Ectodermal cell (in vitro differentiated cells): ENCODE measurements around the gene IPPK.
"Not testable (repeated sequence)": the region's sequence is repeated elsewhere in the genome, so short reads cannot be mapped to it uniquely, and the experiment has no call there.

ENCODE experiments used
- H3K27ac ChIP-seq: 2 replicates; pipeline ENCODE4 v1.7.0; 2013; ENCODE audit warnings: mild to moderate bottlenecking, low read depth, low read length; ENCODE audit not compliant: insufficient read depth, poor library complexity, severe bottlenecking
- H3K27me3 ChIP-seq: 2 replicates; pipeline ENCODE4 v1.7.0; 2013; ENCODE audit warnings: mild to moderate bottlenecking, low read length; ENCODE audit not compliant: insufficient read depth, control insufficient read depth, poor library complexity, severe bottlenecking
- H3K36me3 ChIP-seq: one replicate; pipeline ENCODE4 v1.7.0; 2013; ENCODE audit warnings: low read length; ENCODE audit not compliant: control insufficient read depth, insufficient read depth
- H3K4me1 ChIP-seq: one replicate; pipeline ENCODE4 v1.7.0; 2013; ENCODE audit warnings: low read length; ENCODE audit not compliant: control insufficient read depth, insufficient read depth
- H3K4me3 ChIP-seq: 2 replicates; pipeline ENCODE4 v1.7.0; 2013; ENCODE audit warnings: low read depth, low read length, control low read depth; ENCODE audit not compliant: insufficient read depth
- H3K9me3 ChIP-seq: 2 replicates; pipeline ENCODE4 v1.7.0; 2013; ENCODE audit warnings: mild to moderate bottlenecking, low read length, moderate library complexity; ENCODE audit not compliant: control insufficient read depth
- WGBS, 2 experiments: methylation state at CpG; one replicate each; pipeline ENCODE4 v1.1.7; 2013; ENCODE audit warnings: missing lambda C conversion rate in 2 of 2; 5-methylcytosine and 5-hydroxymethylcytosine counted together

Gene IPPK

DNA sequence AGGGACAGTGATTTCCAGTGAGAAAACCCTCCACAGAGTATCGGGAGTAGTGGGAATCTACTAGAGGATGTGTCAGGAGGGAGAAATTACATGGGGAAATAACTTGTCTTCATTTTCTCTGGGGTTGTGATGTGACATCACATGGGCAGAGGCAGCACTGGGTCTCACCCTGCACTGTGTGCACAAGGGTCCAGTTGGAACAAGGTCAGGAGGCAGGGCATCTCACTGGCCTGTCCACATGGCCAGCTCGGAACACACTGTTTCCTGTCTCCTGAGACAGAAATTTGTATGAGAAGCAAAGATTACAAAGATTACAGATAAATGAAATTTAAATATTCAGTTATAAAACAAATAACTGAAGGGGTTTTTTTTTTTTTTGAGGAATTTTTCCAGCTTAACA is 71.5 kb downstream of the IPPK start:
- H3K27me3 ChIP-seq, result no peaks in the 10 kb centered on the region
- 97 to 99% methylated on average over 2 of the region's 2 CpGs for WGBS, 2 experiments
- H3K27ac ChIP-seq, result no peak overlapping the region

DNA sequence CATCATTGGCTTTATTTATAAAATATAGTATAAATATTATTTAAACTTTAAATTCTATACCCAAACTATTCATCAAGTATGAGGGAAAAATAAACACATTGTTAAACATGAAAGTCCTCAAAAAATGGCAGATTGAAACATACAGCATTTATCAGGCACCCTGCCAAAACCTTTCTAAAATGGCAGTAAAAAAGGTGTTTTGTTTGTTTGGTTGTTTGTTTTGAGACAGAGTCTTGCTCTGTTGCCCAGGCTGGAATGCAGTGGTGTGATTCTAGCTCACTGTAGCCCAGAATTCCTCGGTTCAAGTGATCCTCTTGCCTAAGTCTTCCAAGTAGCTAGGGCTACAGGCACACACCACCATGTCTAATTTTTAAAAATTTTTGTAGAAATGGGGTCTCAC is 74.0 kb downstream of the IPPK start:
- Histone ChIP-seq H3K4me3 (no peak overlapping the region), H3K27ac (no peak overlapping the region), H3K27me3 (no peaks in the 10 kb centered on the region), H3K9me3 (no peaks in the 10 kb centered on the region), H3K36me3 (no peaks in the 10 kb centered on the region), H3K4me1 (no peaks in the 10 kb centered on the region)
- 91 to 93% methylated on average over 1 of the region's 1 CpG for WGBS, 2 experiments

More for the DNA sequence above, 71.5 kb downstream of the IPPK start:
- Histone ChIP-seq H3K4me1 (no peaks in the 10 kb centered on the region), H3K36me3 (no peaks in the 10 kb centered on the region), H3K4me3 (no peak overlapping the region), H3K9me3 (no peaks in the 10 kb centered on the region)

DNA sequence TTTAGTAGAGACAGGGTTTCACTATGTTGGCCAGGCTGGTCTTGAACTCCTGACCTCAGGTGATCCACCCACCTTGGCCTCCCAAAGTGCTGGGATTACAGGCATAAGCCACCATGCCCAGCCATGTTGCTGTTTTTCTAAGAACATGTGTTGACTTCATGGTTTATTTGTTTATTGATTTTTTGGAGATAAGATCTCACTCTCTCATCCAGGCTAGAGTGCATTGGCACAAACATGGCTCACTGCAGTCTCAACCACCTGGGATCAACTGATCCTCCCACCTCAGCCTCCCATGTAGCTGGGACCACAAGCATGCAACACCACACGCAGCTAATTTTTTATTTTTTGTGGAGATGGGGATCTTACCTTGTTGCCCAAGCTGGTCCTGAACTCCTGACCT is 74.9 kb downstream of the IPPK start:
- not testable (repeated sequence) for H3K36me3 ChIP-seq, H3K27me3 ChIP-seq, H3K9me3 ChIP-seq, H3K4me1 ChIP-seq, H3K4me3 ChIP-seq, H3K27ac ChIP-seq
- WGBS, 2 experiments, result 94 to 100% methylated on average over 1 of the region's 1 CpG

DNA sequence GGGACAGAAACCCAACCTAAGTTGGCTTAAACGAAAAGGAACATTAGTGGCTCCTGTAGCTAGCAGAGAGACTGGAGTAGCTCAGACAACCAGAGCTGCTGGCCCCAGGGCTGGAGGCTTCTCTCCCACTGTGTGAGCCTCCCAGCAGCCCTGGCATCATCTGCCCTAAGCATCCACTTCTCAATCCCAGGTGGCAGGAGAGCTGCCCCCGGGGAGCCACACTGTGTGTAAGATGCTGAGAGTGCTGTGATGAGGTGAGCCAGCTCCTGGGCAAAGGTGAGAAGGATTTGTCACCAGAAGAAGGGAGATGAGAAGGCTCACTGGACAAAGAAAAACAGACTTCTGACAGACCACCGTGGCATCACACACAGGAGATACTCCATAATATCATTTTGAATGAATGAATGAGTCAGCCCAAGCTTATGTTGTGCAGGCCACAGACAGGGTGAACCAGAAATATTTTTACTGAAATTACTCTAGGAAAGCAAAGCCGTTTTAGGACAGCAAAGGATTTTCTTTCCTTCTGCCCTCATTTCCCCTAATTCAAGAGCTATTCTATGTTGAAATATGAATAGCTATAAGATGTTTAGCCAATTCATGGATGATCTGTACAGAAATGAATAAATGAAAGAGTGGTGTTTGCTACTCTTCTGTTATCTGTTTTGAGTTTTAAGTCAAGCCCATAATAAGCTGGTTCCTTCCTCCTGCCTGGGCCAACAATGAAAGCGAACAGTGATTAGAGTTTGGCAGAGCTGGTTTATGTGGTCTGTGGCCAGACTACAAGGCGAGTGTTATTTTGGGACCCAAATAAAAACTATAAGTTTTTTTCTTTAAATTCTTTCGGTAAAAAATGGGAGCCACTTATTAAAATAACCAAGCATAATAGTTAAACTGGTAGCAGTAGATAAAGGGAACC is 76.7 kb downstream of the IPPK start:
- H3K9me3 ChIP-seq, result no peaks in the 10 kb centered on the region
- H3K27ac ChIP-seq, result no peak overlapping the region
- no peaks in the 10 kb centered on the region for H3K27me3 ChIP-seq
- H3K36me3 ChIP-seq, result no peaks in the 10 kb centered on the region
- no peaks in the 10 kb centered on the region for H3K4me1 ChIP-seq
- no peak overlapping the region for H3K4me3 ChIP-seq
- WGBS, 2 experiments, result 77 to 94% methylated on average over 6 of the region's 7 CpGs

DNA sequence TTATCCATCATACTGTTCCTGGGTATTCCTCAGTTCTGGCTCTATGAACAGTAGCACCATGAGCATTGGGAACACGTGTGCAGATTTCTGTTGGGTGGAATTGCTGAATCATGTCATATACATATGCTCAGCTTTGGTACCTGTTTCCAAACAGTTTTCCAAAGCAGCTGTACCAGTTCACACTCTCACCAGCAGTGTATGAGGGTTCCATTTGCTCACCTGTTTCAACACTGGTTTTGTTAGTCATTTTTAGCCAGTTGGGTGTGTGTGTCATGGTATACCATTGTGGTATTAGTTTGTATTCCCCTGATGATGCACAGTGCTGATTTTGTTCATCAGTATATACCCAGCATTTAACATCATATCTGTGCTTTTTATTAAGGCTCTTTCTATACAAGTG is 77.4 kb downstream of the IPPK start:
- H3K27ac ChIP-seq, result no peak overlapping the region

DNA sequence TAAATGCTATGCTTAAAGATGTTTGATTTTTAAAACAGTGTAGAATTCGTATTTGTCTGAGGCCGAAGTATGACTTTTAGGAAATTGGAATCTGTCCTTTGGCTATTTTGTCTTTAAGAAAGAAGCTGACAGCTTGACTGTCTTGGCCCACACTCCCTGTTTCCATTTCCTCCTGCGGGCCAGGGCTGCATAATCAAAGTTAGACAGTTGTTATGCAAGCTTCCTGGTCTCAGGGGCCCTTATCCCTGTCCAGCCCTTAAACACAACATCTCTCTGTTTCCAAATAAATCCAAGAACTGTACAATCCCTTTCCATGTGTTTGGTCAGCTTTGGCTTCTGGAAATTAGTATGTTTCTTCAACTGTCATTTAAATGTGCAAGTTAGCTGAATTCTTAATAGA is 79.6 kb downstream of the IPPK start:
- Histone ChIP-seq H3K4me1 (no peaks in the 10 kb centered on the region), H3K4me3 (no peak overlapping the region), H3K27ac (no peak overlapping the region), H3K27me3 (no peaks in the 10 kb centered on the region), H3K36me3 (no peaks in the 10 kb centered on the region), H3K9me3 (no peaks in the 10 kb centered on the region)
- 86% methylated on average over 3 of the region's 3 CpGs for WGBS, 2 experiments

More for the DNA sequence above, 77.4 kb downstream of the IPPK start:
- Histone ChIP-seq H3K36me3 (no peaks in the 10 kb centered on the region), H3K9me3 (no peaks in the 10 kb centered on the region), H3K27me3 (no peaks in the 10 kb centered on the region), H3K4me3 (no peak overlapping the region), H3K4me1 (no peaks in the 10 kb centered on the region)
- 100% methylated on average over 1 of the region's 1 CpG for WGBS, 2 experiments

DNA sequence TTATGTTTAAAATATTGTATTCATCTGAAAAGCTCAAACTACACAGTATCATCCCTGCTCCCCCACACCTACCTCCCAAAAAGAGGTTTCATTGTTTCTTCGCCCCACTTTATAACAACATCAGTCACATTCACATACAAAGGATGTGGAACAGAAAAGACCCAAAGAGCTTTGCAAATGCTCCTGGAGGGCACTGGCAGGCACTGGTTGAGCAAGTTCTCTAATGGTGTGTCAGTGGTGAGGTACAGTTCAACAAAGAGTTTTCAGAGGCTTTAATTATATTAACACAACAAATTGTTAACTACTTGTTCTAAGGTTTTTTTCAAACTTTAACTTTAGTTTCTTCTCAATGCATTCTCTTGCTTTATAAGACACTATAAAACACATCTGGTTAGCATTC is 80.0 kb downstream of the IPPK start:
- H3K36me3 ChIP-seq, result no peaks in the 10 kb centered on the region
- H3K4me1 ChIP-seq, result no peaks in the 10 kb centered on the region
- no peaks in the 10 kb centered on the region for H3K9me3 ChIP-seq
- 69 to 100% methylated on average over 1 of the region's 1 CpG for WGBS, 2 experiments
- no peaks in the 10 kb centered on the region for H3K27me3 ChIP-seq
- H3K4me3 ChIP-seq, result no peak overlapping the region
- H3K27ac ChIP-seq, result no peak overlapping the region

DNA sequence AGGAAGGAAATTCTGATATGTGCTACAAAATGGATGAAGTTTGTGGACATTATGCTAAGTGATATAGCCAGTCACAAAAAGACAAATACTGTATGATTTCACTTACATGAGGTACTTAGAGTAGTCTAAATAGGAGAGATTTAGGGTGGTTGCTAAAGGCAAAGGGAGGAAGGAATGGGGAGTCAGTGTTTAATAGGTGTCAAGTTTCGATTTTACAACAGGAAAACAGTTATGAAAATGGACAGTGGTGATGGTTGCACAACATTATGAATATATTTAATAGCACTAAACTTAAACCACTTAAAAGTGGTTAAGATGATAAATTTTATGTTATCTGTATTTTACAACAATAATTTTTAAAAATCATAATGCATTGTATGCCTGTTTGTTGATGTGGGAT is 93.8 kb downstream of the IPPK start:
- no peak overlapping the region for H3K4me3 ChIP-seq
- H3K27me3 ChIP-seq, result no peaks in the 10 kb centered on the region
- no peaks in the 10 kb centered on the region for H3K36me3 ChIP-seq
- no peaks in the 10 kb centered on the region for H3K4me1 ChIP-seq
- no peak overlapping the region for H3K27ac ChIP-seq
- H3K9me3 ChIP-seq, result no peaks in the 10 kb centered on the region
- 80 to 82% methylated on average over 1 of the region's 1 CpG for WGBS, 2 experiments

DNA sequence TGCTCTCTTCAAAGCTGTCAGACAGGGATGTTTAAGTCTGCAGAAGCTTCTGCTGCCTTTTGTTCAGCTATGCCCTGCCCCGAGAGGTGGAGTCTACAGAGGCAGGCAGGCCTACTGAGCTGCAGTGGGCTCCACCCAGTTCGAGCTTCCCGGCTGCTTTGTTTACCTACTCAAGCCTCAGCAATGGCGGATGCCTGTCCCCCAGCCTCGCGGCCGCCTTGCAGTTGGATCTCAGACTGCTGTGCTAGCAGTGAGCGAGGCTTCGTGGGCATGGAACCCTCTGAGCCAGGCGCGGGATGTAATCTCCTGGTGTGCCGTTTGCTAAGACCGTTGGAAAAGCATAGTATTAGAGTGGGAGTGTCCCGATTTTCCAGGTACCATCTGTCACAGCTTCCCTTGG is 96.3 kb downstream of the IPPK start:
- 94 to 95% methylated on average over 14 of the region's 14 CpGs for WGBS, 2 experiments

DNA sequence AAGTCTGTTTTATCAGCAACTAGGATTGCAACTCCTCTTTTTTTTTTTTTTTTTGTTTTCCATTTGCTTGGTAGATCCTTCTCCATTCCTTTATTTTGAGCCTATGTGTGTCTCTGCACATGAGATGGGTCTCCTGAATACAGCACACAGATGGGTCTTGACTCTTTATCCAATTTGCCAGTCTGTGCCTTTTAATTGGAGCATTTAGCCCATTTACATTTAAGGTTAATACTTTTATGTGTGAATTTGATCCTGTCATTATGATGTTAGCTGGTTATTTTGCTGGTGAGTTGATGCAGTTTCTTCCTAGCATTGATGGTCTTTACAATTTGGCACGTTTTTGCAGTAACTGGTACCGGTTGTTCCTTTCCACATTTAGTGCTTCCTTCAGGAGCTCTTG is 98.1 kb downstream of the IPPK start:
- not testable (repeated sequence) for H3K4me1 ChIP-seq, H3K4me3 ChIP-seq, H3K9me3 ChIP-seq, H3K27me3 ChIP-seq, H3K27ac ChIP-seq, H3K36me3 ChIP-seq
- WGBS, 2 experiments, result 94 to 95% methylated on average over 2 of the region's 2 CpGs

More for the DNA sequence above, 96.3 kb downstream of the IPPK start:
- not testable (repeated sequence) for H3K4me1 ChIP-seq, H3K9me3 ChIP-seq, H3K27me3 ChIP-seq, H3K36me3 ChIP-seq, H3K4me3 ChIP-seq, H3K27ac ChIP-seq
